Measurements from ENCODE around the gene TBX3. TPM values are rescaled to one million over a fixed set of nuclear protein-coding genes. Genes with fewer than 3 reads are reported as not detected.
"Not testable (repeated sequence)": the region's sequence is repeated elsewhere in the genome, so short reads cannot be mapped to it uniquely, and the experiment has no call there.

The TBX3 gene
- polyA plus RNA-seq, 2 donors, result 1.7 to 3.1 TPM

DNA sequence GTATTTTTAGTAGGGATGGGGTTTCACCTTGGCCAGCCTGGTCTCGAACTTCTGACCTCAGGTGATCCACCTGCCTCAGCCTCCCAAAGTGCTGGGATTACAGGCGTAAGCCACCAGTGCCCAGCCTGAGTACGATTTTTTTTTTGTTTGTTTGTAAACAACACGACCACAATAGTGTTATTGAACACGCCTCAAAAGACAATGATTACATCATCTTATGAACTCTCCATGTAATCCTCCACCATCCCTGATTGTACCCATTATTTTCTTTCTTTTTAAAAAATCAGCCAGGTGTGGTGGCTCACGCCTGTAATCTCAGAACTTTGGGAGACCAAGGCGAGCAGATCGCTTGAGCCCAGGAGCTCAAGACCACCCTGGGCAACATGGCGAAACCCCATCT lies 25.1 kb upstream of the TBX3 start:
- no peak overlapping the region for H3K27ac ChIP-seq (ENCODE audit: low read depth in 2 of 2, low read length in 1 of 2)
- H3K9me3 ChIP-seq (ENCODE audit: control insufficient read depth in 2 of 2, insufficient read depth in 1 of 2, low read depth in 1 of 2, low read length in 1 of 2), result no peaks in the 10 kb centered on the region
- no peak overlapping the region for H3K4me3 ChIP-seq (ENCODE audit: low read depth in 1 of 2, low read length in 2 of 2)
- WGBS, 2 donors, result 84 to 87% methylated on average over 9 of the region's 9 CpGs
- H3K4me1 ChIP-seq (ENCODE audit: control insufficient read depth in 2 of 2, insufficient read depth in 2 of 2, low read length in 1 of 2), result no peaks in the 10 kb centered on the region
- H3K27me3 ChIP-seq (ENCODE audit: control insufficient read depth in 1 of 2, insufficient read depth in 2 of 2, low read length in 2 of 2), result no peaks in the 10 kb centered on the region
- H3K36me3 ChIP-seq (ENCODE audit: control insufficient read depth in 2 of 2, insufficient read depth in 2 of 2, low read length in 1 of 2), result no peaks in the 10 kb centered on the region

DNA sequence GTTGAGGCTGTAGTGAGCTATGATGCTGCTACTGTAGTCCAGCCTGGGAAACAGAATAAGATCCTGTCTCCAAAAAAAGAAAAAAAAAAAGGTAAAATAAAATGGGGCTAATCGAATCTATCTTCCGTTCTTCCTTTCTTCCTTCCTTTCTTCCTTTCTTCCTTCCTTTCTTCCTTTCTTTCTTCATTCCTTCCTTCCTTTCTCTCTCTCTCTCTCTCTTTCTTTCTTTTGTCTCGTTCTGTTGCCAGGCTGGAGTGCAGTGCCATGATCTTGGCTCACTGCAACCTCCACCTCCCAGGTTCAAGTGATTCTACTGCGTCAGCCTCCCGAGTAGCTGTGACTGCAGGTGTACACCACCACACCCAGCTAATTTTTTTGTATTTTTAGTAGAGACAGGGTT lies 24.6 kb upstream of the TBX3 start:
- not testable (repeated sequence) for H3K27ac ChIP-seq (ENCODE audit: low read depth in 2 of 2, low read length in 1 of 2); H3K36me3 ChIP-seq (ENCODE audit: control insufficient read depth in 2 of 2, insufficient read depth in 2 of 2, low read length in 1 of 2); H3K4me1 ChIP-seq (ENCODE audit: control insufficient read depth in 2 of 2, insufficient read depth in 2 of 2, low read length in 1 of 2); H3K9me3 ChIP-seq (ENCODE audit: control insufficient read depth in 2 of 2, insufficient read depth in 1 of 2, low read depth in 1 of 2, low read length in 1 of 2); H3K4me3 ChIP-seq (ENCODE audit: low read depth in 1 of 2, low read length in 2 of 2); H3K27me3 ChIP-seq (ENCODE audit: control insufficient read depth in 1 of 2, insufficient read depth in 2 of 2, low read length in 2 of 2)
- WGBS, 2 donors, result 91 to 92% methylated on average over 5 of the region's 5 CpGs

DNA sequence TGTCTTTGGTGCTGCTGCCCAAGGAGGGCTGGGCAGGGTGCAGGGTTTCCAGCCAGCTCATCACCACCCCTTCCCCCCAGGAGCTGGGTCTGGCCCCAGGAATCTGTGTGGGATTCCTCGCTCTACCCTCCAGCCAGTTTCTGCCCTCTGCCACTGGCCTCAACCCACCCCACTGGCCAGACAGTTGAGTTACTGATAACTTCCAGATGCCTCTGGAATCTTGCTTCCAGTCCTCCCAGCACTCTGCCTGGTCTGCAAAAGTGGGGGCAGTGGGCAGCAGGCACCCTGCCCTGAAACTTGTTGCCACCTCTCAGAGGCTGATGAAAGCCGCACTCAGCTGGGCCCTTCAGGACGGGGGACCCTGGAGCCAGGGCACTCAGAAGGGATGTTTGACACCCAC lies 20.1 kb upstream of the TBX3 start:
- Histone ChIP-seq H3K4me1 (ENCODE audit: control insufficient read depth in 2 of 2, insufficient read depth in 2 of 2, low read length in 1 of 2) (peaks cover 0 to 6% of the 10 kb centered on the region in 2 donors), H3K27ac (ENCODE audit: low read depth in 2 of 2, low read length in 1 of 2) (no peak overlapping the region), H3K27me3 (ENCODE audit: control insufficient read depth in 1 of 2, insufficient read depth in 2 of 2, low read length in 2 of 2) (peaks cover 5 to 15% of the 10 kb centered on the region in 2 donors), H3K4me3 (ENCODE audit: low read depth in 1 of 2, low read length in 2 of 2) (no peak overlapping the region), H3K9me3 (ENCODE audit: control insufficient read depth in 2 of 2, insufficient read depth in 1 of 2, low read depth in 1 of 2, low read length in 1 of 2) (no peaks in the 10 kb centered on the region), H3K36me3 (ENCODE audit: control insufficient read depth in 2 of 2, insufficient read depth in 2 of 2, low read length in 1 of 2) (no peaks in the 10 kb centered on the region)
- WGBS, 2 donors, result 72 to 77% methylated on average over 3 of the region's 3 CpGs

DNA sequence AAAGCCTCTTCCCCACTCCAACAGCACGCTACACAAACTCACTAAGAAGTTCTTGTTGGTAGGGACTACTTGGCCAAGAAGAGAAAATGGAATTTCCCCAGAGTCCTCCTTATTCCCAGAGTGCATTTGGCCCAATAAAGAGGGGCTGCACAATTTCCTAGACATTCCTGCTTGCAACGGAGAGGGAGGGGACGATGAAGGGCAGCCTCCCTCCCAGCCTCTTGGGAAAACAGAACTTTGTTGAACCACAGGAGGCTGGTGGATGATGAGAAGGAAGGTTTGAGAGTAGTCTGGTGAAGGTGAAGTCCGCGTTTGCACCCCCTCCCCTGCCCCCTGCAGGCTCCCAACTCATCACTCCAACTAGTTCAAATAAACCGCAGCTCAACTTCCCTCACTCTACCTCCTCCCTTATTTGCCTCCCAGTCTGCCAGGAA lies 19.1 kb upstream of the TBX3 start:
- Histone ChIP-seq H3K27ac (ENCODE audit: low read depth in 2 of 2, low read length in 1 of 2) (no peak overlapping the region), H3K36me3 (ENCODE audit: control insufficient read depth in 2 of 2, insufficient read depth in 2 of 2, low read length in 1 of 2) (no peaks in the 10 kb centered on the region), H3K4me3 (ENCODE audit: low read depth in 1 of 2, low read length in 2 of 2) (no peak overlapping the region), H3K4me1 (ENCODE audit: control insufficient read depth in 2 of 2, insufficient read depth in 2 of 2, low read length in 1 of 2) (peaks cover 0 to 6% of the 10 kb centered on the region in 2 donors), H3K9me3 (ENCODE audit: control insufficient read depth in 2 of 2, insufficient read depth in 1 of 2, low read depth in 1 of 2, low read length in 1 of 2) (no peaks in the 10 kb centered on the region), H3K27me3 (ENCODE audit: control insufficient read depth in 1 of 2, insufficient read depth in 2 of 2, low read length in 2 of 2) (peaks cover 5 to 20% of the 10 kb centered on the region in 2 donors)
- 17 to 20% methylated on average over 6 of the region's 6 CpGs for WGBS, 2 donors

DNA sequence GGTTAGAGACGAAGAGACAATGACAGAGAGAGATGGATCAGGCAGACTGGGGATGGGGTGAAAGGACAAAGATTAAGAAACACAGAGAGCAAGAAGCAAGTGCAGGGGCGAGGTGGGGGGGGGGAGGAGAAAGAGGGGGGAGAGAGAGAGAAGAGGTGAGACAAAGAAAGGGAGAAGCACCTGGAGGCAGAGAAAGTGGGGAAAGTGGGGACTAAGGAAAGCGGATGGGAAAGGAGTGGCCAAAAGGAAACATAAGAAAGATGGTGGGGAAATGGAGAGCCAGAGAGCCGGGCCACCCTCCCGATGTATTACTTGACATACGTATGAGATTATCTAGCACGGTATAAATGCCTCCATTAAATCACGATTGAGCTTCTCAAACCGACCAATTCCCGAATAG lies 18.5 kb upstream of the TBX3 start:
- H3K4me1 ChIP-seq (ENCODE audit: control insufficient read depth in 2 of 2, insufficient read depth in 2 of 2, low read length in 1 of 2), result peaks cover 0 to 6% of the 10 kb centered on the region in 2 donors
- no peaks in the 10 kb centered on the region for H3K9me3 ChIP-seq (ENCODE audit: control insufficient read depth in 2 of 2, insufficient read depth in 1 of 2, low read depth in 1 of 2, low read length in 1 of 2)
- H3K27ac ChIP-seq (ENCODE audit: low read depth in 2 of 2, low read length in 1 of 2), result no peak overlapping the region
- peaks cover 5 to 23% of the 10 kb centered on the region in 2 donors for H3K27me3 ChIP-seq (ENCODE audit: control insufficient read depth in 1 of 2, insufficient read depth in 2 of 2, low read length in 2 of 2)
- 16 to 23% methylated on average over 10 of the region's 10 CpGs for WGBS, 2 donors
- H3K4me3 ChIP-seq (ENCODE audit: low read depth in 1 of 2, low read length in 2 of 2), result no peak overlapping the region
- no peaks in the 10 kb centered on the region for H3K36me3 ChIP-seq (ENCODE audit: control insufficient read depth in 2 of 2, insufficient read depth in 2 of 2, low read length in 1 of 2)

DNA sequence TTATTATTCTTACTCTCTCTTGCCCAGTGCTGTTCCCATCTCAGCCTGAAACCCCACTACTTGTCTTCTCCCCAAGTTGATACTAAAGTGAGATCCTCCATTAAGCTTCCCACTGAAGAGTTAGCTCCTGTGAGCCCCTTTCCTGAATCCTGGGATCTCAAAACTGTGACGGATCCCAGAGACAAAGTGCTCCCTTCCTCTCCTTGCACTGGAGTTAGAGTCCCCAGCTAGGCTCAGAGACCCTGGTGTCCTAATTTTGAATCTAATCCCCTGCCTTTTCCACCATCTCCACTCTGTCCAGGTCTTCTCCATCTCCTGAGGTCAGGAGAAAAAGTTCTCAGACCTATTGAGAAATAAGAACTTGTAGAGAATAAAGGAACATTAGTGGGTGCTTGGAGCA lies 17.6 kb upstream of the TBX3 start:
- Histone ChIP-seq H3K27ac (ENCODE audit: low read depth in 2 of 2, low read length in 1 of 2) (no peak overlapping the region), H3K4me3 (ENCODE audit: low read depth in 1 of 2, low read length in 2 of 2) (no peak overlapping the region), H3K9me3 (ENCODE audit: control insufficient read depth in 2 of 2, insufficient read depth in 1 of 2, low read depth in 1 of 2, low read length in 1 of 2) (no peaks in the 10 kb centered on the region), H3K27me3 (ENCODE audit: control insufficient read depth in 1 of 2, insufficient read depth in 2 of 2, low read length in 2 of 2) (peaks cover 5 to 32% of the 10 kb centered on the region in 2 donors), H3K36me3 (ENCODE audit: control insufficient read depth in 2 of 2, insufficient read depth in 2 of 2, low read length in 1 of 2) (no peaks in the 10 kb centered on the region), H3K4me1 (ENCODE audit: control insufficient read depth in 2 of 2, insufficient read depth in 2 of 2, low read length in 1 of 2) (peaks cover 0 to 6% of the 10 kb centered on the region in 2 donors)
- 28 to 65% methylated on average over 1 of the region's 1 CpG for WGBS, 2 donors

DNA sequence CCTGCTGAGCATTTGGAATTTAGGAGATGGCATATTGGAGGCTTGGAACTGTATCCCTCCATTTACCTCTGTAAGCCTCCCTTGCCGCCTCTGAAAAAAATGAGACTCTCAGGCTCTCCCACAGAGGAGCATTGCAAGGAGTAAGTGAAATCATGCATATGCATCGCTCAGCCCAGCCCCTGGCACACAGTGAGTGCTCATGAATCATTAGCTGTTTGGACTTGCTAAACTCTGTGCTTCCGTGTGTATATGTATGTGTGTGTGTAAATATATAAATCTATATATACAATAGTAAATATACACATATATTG lies 17.1 kb upstream of the TBX3 start:
- H3K4me3 ChIP-seq (ENCODE audit: low read depth in 1 of 2, low read length in 2 of 2), result no peak overlapping the region
- H3K9me3 ChIP-seq (ENCODE audit: control insufficient read depth in 2 of 2, insufficient read depth in 1 of 2, low read depth in 1 of 2, low read length in 1 of 2), result no peaks in the 10 kb centered on the region
- peaks cover 0 to 6% of the 10 kb centered on the region in 2 donors for H3K4me1 ChIP-seq (ENCODE audit: control insufficient read depth in 2 of 2, insufficient read depth in 2 of 2, low read length in 1 of 2)
- H3K27ac ChIP-seq (ENCODE audit: low read depth in 2 of 2, low read length in 1 of 2), result no peak overlapping the region
- peaks cover 8 to 37% of the 10 kb centered on the region in 2 donors for H3K27me3 ChIP-seq (ENCODE audit: control insufficient read depth in 1 of 2, insufficient read depth in 2 of 2, low read length in 2 of 2)
- no peaks in the 10 kb centered on the region for H3K36me3 ChIP-seq (ENCODE audit: control insufficient read depth in 2 of 2, insufficient read depth in 2 of 2, low read length in 1 of 2)
- 27 to 37% methylated on average over 3 of the region's 3 CpGs for WGBS, 2 donors

DNA sequence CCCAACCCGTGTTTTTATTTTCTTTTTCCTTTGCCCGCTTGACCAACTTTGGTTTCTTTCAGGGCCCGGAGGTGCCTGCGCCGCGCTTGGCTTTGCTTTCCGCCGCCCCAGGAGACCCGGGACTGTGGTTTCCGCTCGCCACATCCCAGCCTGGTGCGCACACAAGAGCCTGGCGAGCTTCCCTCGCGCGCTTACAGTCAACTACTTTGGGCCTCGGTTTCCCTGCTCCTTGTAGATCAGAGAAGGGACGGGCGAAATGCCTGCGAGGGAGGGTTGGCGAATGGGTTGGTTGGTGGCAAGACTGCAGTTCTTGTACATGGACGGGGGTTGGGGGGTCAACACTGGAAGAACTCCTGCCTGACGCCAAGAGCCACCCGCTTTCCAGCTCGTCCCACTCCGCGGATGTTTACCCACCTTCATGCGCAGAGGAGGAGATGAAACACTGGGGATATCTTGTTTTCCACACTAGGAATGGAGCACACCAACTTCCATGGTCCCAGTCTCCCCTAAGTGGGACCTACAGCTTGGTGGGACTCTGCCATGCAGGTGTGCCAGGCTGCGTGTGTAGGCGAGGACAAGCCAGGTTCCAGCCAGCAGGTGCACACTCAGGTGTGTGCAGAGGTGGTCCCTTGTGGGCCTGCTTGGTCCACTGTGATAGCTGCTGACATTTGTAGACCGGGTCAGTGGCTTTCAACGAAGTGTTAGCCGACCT lies 16.6 kb upstream of the TBX3 start:
- 28 to 32% methylated on average over 33 of the region's 33 CpGs for WGBS, 2 donors
- Histone ChIP-seq H3K27ac (ENCODE audit: low read depth in 2 of 2, low read length in 1 of 2) (no peak overlapping the region), H3K9me3 (ENCODE audit: control insufficient read depth in 2 of 2, insufficient read depth in 1 of 2, low read depth in 1 of 2, low read length in 1 of 2) (no peaks in the 10 kb centered on the region), H3K4me1 (ENCODE audit: control insufficient read depth in 2 of 2, insufficient read depth in 2 of 2, low read length in 1 of 2) (peaks cover 0 to 6% of the 10 kb centered on the region in 2 donors), H3K36me3 (ENCODE audit: control insufficient read depth in 2 of 2, insufficient read depth in 2 of 2, low read length in 1 of 2) (no peaks in the 10 kb centered on the region), H3K4me3 (ENCODE audit: low read depth in 1 of 2, low read length in 2 of 2) (no peak overlapping the region), H3K27me3 (ENCODE audit: control insufficient read depth in 1 of 2, insufficient read depth in 2 of 2, low read length in 2 of 2) (peaks cover 9 to 37% of the 10 kb centered on the region in 2 donors)

DNA sequence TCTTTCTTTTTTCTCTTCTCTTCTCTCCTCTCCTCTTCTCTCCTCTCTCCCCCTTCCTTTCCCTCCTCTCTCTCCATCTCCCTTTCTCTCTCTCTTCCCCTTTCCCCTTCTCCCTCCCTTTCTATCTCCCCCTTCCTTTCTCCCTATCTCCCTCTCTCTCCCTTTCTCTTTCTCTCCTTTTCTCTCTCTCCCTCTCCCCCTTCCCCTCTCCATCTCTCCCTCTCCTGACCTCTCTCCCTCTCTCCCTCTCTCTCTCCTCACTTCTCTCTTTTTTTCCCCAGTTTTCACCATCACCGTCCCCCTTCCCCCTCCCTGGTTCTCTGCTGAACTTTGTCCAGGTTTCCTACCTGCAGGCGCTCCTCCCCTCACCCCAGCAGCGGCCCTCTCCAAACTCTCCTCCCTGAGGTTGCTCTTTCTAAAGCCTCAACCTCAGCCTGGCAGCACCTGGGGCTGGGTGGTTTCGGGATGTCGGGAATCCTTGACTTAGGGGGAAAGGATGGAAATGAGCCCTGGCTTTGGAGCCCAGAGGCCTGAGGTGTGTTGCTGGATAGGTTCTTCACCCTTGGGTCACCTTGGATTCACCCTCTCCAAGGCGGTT lies 14.7 kb upstream of the TBX3 start:
- Histone ChIP-seq H3K27me3 (ENCODE audit: control insufficient read depth in 1 of 2, insufficient read depth in 2 of 2, low read length in 2 of 2) (peaks cover 13 to 37% of the 10 kb centered on the region in 2 donors), H3K4me3 (ENCODE audit: low read depth in 1 of 2, low read length in 2 of 2) (no peak overlapping the region)

More for the DNA sequence above, 14.7 kb upstream of the TBX3 start:
- Histone ChIP-seq H3K27ac (ENCODE audit: low read depth in 2 of 2, low read length in 1 of 2) (no peak overlapping the region), H3K36me3 (ENCODE audit: control insufficient read depth in 2 of 2, insufficient read depth in 2 of 2, low read length in 1 of 2) (no peaks in the 10 kb centered on the region), H3K9me3 (ENCODE audit: control insufficient read depth in 2 of 2, insufficient read depth in 1 of 2, low read depth in 1 of 2, low read length in 1 of 2) (no peaks in the 10 kb centered on the region), H3K4me1 (ENCODE audit: control insufficient read depth in 2 of 2, insufficient read depth in 2 of 2, low read length in 1 of 2) (peaks cover 0 to 6% of the 10 kb centered on the region in 2 donors)
- 18 to 30% methylated on average over 6 of the region's 6 CpGs for WGBS, 2 donors

All from esophagus (tissue), 2 donors.